Activated T-helper 17 cell treated with anti-CD3 and anti-CD28 coated beads, Interleukin-2, amount 50 U/mL, for 72 hours (primary cell): ENCODE measurements around the gene ROGDI. TPM values are rescaled to one million over a fixed set of nuclear protein-coding genes. Genes with fewer than 3 reads are reported as not detected.

ENCODE experiments used
- ATAC-seq: fragments of 150-1000 bp; cut with Tn5 transposase; replicated peaks from 2 replicates; pipeline ENCODE4 v1.10.0; 2021; ENCODE audit warnings: mild to moderate bottlenecking, moderate library complexity
- H3K27ac Mint-ChIP-seq: one replicate; pipeline ENCODE4 v1.8.0; 2022; ENCODE audit warnings: mixed read lengths
- H3K27me3 Mint-ChIP-seq: one replicate; pipeline ENCODE4 v1.8.0; 2022; ENCODE audit warnings: mixed read lengths
- H3K36me3 Mint-ChIP-seq: one replicate; pipeline ENCODE4 v1.8.0; 2022; ENCODE audit warnings: low read depth, mild to moderate bottlenecking, mixed read lengths
- H3K4me1 Mint-ChIP-seq: one replicate; pipeline ENCODE4 v1.8.0; 2022; ENCODE audit warnings: mixed read lengths
- H3K4me3 Mint-ChIP-seq: one replicate; pipeline ENCODE4 v1.8.0; 2022; ENCODE audit warnings: mild to moderate bottlenecking, mixed read lengths
- H3K9me3 Mint-ChIP-seq: one replicate; pipeline ENCODE4 v1.8.0; 2022; ENCODE audit warnings: mixed read lengths
- total RNA-seq, 2 donors: library from RNA; stranded (reverse); gene quantifications; one replicate each; pipeline ENCODE4 v1.2.3, GENCODE V29; 2022

ROGDI gene
- total RNA-seq, 2 donors from 2014 or later, result 8.0 to 8.8 TPM

- H3K9me3 Mint-ChIP-seq, result no peaks in the 10 kb centered on the region
- peaks cover 95% of the 10 kb centered on the region for H3K36me3 Mint-ChIP-seq
- ATAC-seq, result no peak
- no peaks in the 10 kb centered on the region for H3K27me3 Mint-ChIP-seq
- peaks cover 4% of the 10 kb centered on the region for H3K4me1 Mint-ChIP-seq
- H3K4me3 Mint-ChIP-seq, result no peak overlapping the region
- H3K27ac Mint-ChIP-seq, result no peak overlapping the region
These were observed 26.3 kb upstream of the ROGDI start for GRCh38 chr16:4828567-4829321.

GRCh38 chr16:4826980-4827379 lies 24.5 kb upstream of the ROGDI start:
- H3K27me3 Mint-ChIP-seq, result no peaks in the 10 kb centered on the region
- H3K36me3 Mint-ChIP-seq, result peaks cover 93% of the 10 kb centered on the region
- no peak overlapping the region for H3K27ac Mint-ChIP-seq
- no peak for ATAC-seq
- H3K4me3 Mint-ChIP-seq, result no peak overlapping the region
- no peaks in the 10 kb centered on the region for H3K9me3 Mint-ChIP-seq
- H3K4me1 Mint-ChIP-seq, result peaks cover 4% of the 10 kb centered on the region

- no peak for ATAC-seq
These were observed 24.1 kb upstream of the ROGDI start for GRCh38 chr16:4826526-4826925.

GRCh38 chr16:4825196-4825595 lies 22.8 kb upstream of the ROGDI start:
- H3K4me3 Mint-ChIP-seq, result no peak overlapping the region
- no peak overlapping the region for H3K27ac Mint-ChIP-seq
- no peaks in the 10 kb centered on the region for H3K9me3 Mint-ChIP-seq
- H3K4me1 Mint-ChIP-seq, result peaks cover 4% of the 10 kb centered on the region
- no peak for ATAC-seq
- no peaks in the 10 kb centered on the region for H3K27me3 Mint-ChIP-seq
- H3K36me3 Mint-ChIP-seq, result peaks cover 93% of the 10 kb centered on the region

More at GRCh38 chr16:4826526-4826925, 24.1 kb upstream of the ROGDI start:
- H3K4me1 Mint-ChIP-seq, result peaks cover 4% of the 10 kb centered on the region
- H3K27ac Mint-ChIP-seq, result no peak overlapping the region
- H3K4me3 Mint-ChIP-seq, result no peak overlapping the region
- H3K27me3 Mint-ChIP-seq, result no peaks in the 10 kb centered on the region
- H3K9me3 Mint-ChIP-seq, result no peaks in the 10 kb centered on the region
- peaks cover 93% of the 10 kb centered on the region for H3K36me3 Mint-ChIP-seq

- Mint-ChIP-seq H3K27ac (peak overlapping the region; percentile 33), H3K4me1 (peaks cover 4% of the 10 kb centered on the region), H3K27me3 (no peaks in the 10 kb centered on the region), H3K9me3 (no peaks in the 10 kb centered on the region), H3K36me3 (peaks cover 95% of the 10 kb centered on the region), H3K4me3 (no peak overlapping the region)
- ATAC-seq, result no peak
These were observed 18.2 kb upstream of the ROGDI start for GRCh38 chr16:4820652-4821051.

- Mint-ChIP-seq H3K27ac (no peak overlapping the region), H3K4me1 (no peaks in the 10 kb centered on the region), H3K27me3 (no peaks in the 10 kb centered on the region), H3K4me3 (no peak overlapping the region), H3K36me3 (peaks cover 98% of the 10 kb centered on the region), H3K9me3 (no peaks in the 10 kb centered on the region)
- ATAC-seq, result no peak
These were observed 12.2 kb upstream of the ROGDI start for GRCh38 chr16:4814542-4815173.

GRCh38 chr16:4814046-4814445 lies 11.6 kb upstream of the ROGDI start:
- Mint-ChIP-seq H3K4me1 (no peaks in the 10 kb centered on the region), H3K27ac (no peak overlapping the region), H3K9me3 (no peaks in the 10 kb centered on the region), H3K36me3 (peaks cover 100% of the 10 kb centered on the region), H3K27me3 (no peaks in the 10 kb centered on the region), H3K4me3 (no peak overlapping the region)
- no peak for ATAC-seq

GRCh38 chr16:4813251-4814003 lies 11.0 kb upstream of the ROGDI start:
- no peaks in the 10 kb centered on the region for H3K9me3 Mint-ChIP-seq
- no peak for ATAC-seq
- no peaks in the 10 kb centered on the region for H3K27me3 Mint-ChIP-seq
- H3K4me3 Mint-ChIP-seq, result no peak overlapping the region
- H3K27ac Mint-ChIP-seq, result no peak overlapping the region
- H3K4me1 Mint-ChIP-seq, result no peaks in the 10 kb centered on the region
- peaks cover 100% of the 10 kb centered on the region for H3K36me3 Mint-ChIP-seq

- ATAC-seq, result no peak
These were observed 9.3 kb upstream of the ROGDI start for GRCh38 chr16:4811773-4812172.

GRCh38 chr16:4811242-4811641 lies 8.8 kb upstream of the ROGDI start:
- Mint-ChIP-seq H3K27ac (no peak overlapping the region), H3K4me1 (no peaks in the 10 kb centered on the region), H3K36me3 (peaks cover 97% of the 10 kb centered on the region), H3K4me3 (no peak overlapping the region), H3K27me3 (no peaks in the 10 kb centered on the region), H3K9me3 (no peaks in the 10 kb centered on the region)
- no peak for ATAC-seq

More at GRCh38 chr16:4811773-4812172, 9.3 kb upstream of the ROGDI start:
- H3K9me3 Mint-ChIP-seq, result no peaks in the 10 kb centered on the region
- peak overlapping the region; percentile 38 for H3K27ac Mint-ChIP-seq
- H3K4me3 Mint-ChIP-seq, result no peak overlapping the region
- H3K4me1 Mint-ChIP-seq, result no peaks in the 10 kb centered on the region
- H3K27me3 Mint-ChIP-seq, result no peaks in the 10 kb centered on the region
- H3K36me3 Mint-ChIP-seq, result peaks cover 99% of the 10 kb centered on the region

GRCh38 chr16:4806280-4806679 lies 3.8 kb upstream of the ROGDI start:
- Mint-ChIP-seq H3K4me3 (no peak overlapping the region), H3K4me1 (no peaks in the 10 kb centered on the region), H3K36me3 (peaks cover 70% of the 10 kb centered on the region), H3K27ac (no peak overlapping the region), H3K27me3 (no peaks in the 10 kb centered on the region), H3K9me3 (no peaks in the 10 kb centered on the region)
- ATAC-seq, result no peak

GRCh38 chr16:4805231-4805630 lies 2.8 kb upstream of the ROGDI start:
- no peak overlapping the region for H3K27ac Mint-ChIP-seq

GRCh38 chr16:4803898-4804762 lies 1.7 kb upstream of the ROGDI start:
- Mint-ChIP-seq H3K36me3 (peaks cover 49% of the 10 kb centered on the region), H3K4me1 (no peaks in the 10 kb centered on the region), H3K27ac (no peak overlapping the region), H3K27me3 (no peaks in the 10 kb centered on the region), H3K4me3 (peak overlapping the region; percentile 81), H3K9me3 (no peaks in the 10 kb centered on the region)
- no peak for ATAC-seq

More at GRCh38 chr16:4805231-4805630, 2.8 kb upstream of the ROGDI start:
- H3K36me3 Mint-ChIP-seq, result peaks cover 60% of the 10 kb centered on the region
- no peak for ATAC-seq
- no peaks in the 10 kb centered on the region for H3K9me3 Mint-ChIP-seq
- no peaks in the 10 kb centered on the region for H3K4me1 Mint-ChIP-seq
- H3K27me3 Mint-ChIP-seq, result no peaks in the 10 kb centered on the region
- no peak overlapping the region for H3K4me3 Mint-ChIP-seq

GRCh38 chr16:4803401-4803844 lies 990 bp upstream of the ROGDI start:
- peaks cover 42% of the 10 kb centered on the region for H3K36me3 Mint-ChIP-seq
- H3K9me3 Mint-ChIP-seq, result no peaks in the 10 kb centered on the region
- H3K27ac Mint-ChIP-seq, result no peak overlapping the region
- no peaks in the 10 kb centered on the region for H3K27me3 Mint-ChIP-seq
- H3K4me1 Mint-ChIP-seq, result no peaks in the 10 kb centered on the region
- ATAC-seq, result no peak
- peak overlapping the region; percentile 81 for H3K4me3 Mint-ChIP-seq
